Measurements from ENCODE around the gene PRRT1. TPM values are rescaled to one million over a fixed set of nuclear protein-coding genes. Genes with fewer than 3 reads are reported as not detected.

Gene PRRT1
- total and polyA plus RNA-seq, 2 experiments from 2014 or later: 0.10 to 4.0 TPM

DNA sequence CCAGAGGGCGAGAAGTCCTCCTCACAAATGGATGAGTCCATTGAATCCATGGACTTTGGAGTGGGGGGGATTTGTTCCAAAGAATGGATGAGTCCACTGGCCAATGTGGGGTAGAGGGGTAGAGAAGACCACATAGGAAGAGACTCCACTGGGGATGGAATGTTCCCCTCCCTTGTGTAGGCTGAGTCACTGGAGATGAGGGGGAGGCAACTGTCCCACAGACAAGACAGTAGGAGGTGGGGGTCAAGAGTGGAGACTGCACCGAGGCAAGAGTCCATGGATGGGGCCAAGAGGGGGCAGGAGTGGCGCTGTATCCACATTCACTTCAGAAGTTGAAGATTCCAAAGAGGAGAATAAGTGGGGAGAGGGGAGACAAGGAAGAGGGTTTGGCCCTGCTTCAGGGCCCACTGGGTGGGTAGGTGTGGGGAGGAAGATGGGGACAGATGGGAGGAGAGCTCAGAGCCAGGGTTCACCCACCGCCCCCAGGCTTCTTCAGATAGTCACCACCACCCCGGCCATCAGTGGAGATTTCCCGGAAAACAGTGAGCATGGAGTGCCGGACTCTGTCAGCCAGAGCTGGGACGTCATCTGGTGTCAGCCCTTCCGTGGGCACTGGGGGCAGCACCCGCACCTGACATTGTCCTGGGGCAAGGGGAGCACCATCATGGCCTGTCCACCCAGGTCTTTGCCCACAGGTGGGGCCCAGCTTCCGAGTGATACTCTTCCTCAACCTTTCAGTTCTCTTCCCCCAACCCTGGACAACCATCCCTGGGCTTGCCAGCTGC, 17.3 kb upstream of the PRRT1 start:
- Histone ChIP-seq H3K4me2 (no peak overlapping the region), H3K27me3 (no peaks in the 10 kb centered on the region), H3K36me3 (replicated peaks; ENCODE audit: insufficient read depth, low read depth) (no peaks in the 10 kb centered on the region), H3K79me2 (peaks cover 26% of the 10 kb centered on the region), H2AFZ (no peak overlapping the region), H3K9me3 (ENCODE audit: low read depth) (no peaks in the 10 kb centered on the region), H4K20me1 (ENCODE audit: insufficient read depth, poor library complexity, severe bottlenecking) (no peaks in the 10 kb centered on the region), H3K4me3 (no peak overlapping the region), H3K27ac (no peak overlapping the region), H3K4me1 (ENCODE audit: insufficient read depth) (peaks cover 5% of the 10 kb centered on the region), H3K9me2 (replicated peaks; ENCODE audit: insufficient read depth) (no peaks in the 10 kb centered on the region)
- TF ChIP-seq EZH2phosphoT487 (IDR thresholded peaks at IDR 0.05; ENCODE audit: low read depth, severe bottlenecking, unreplicated experiment): no peak
- TF ChIP-seq, protein P1, sequence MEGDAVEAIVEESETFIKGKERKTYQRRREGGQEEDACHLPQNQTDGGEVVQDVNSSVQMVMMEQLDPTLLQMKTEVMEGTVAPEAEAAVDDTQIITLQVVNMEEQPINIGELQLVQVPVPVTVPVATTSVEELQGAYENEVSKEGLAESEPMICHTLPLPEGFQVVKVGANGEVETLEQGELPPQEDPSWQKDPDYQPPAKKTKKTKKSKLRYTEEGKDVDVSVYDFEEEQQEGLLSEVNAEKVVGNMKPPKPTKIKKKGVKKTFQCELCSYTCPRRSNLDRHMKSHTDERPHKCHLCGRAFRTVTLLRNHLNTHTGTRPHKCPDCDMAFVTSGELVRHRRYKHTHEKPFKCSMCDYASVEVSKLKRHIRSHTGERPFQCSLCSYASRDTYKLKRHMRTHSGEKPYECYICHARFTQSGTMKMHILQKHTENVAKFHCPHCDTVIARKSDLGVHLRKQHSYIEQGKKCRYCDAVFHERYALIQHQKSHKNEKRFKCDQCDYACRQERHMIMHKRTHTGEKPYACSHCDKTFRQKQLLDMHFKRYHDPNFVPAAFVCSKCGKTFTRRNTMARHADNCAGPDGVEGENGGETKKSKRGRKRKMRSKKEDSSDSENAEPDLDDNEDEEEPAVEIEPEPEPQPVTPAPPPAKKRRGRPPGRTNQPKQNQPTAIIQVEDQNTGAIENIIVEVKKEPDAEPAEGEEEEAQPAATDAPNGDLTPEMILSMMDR (IDR thresholded peaks at IDR 0.05; ENCODE audit: poor library complexity): no peak
- TF ChIP-seq EZH2 (IDR thresholded peaks at IDR 0.05; ENCODE audit: borderline replicate concordance): no peak
- WGBS (ENCODE audit: low lambda C conversion rate, missing lambda C conversion rate): 92% methylated on average over 11 of the region's 11 CpGs
- DNase-seq (ENCODE audit: low spot score): no peak

DNA sequence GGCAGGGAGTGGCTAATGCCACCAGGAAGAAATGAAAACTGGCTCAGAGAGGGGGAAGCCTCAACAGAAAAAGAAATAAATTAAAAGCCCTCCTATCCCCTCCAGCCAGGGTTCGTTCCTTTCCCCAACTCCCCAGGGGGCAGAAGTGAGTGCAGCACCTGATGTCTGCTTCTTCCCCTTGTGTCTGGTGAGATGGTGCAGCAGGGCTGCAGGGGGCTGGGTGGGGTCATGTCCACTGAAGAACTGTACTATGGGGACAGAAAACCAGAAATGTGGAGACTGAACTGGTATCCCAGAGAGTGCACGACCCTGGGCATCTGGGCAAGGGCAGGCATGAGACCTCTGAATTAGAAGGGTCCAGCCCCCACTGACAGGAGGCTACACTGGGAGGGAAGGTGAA, 16.6 kb upstream of the PRRT1 start:
- Histone ChIP-seq H3K79me2 (peaks cover 19% of the 10 kb centered on the region), H3K4me3 (no peak overlapping the region), H3K27me3 (no peaks in the 10 kb centered on the region), H3K9me3 (ENCODE audit: low read depth) (no peaks in the 10 kb centered on the region), H3K4me1 (ENCODE audit: insufficient read depth) (peaks cover 5% of the 10 kb centered on the region), H2AFZ (no peak overlapping the region), H4K20me1 (ENCODE audit: insufficient read depth, poor library complexity, severe bottlenecking) (no peaks in the 10 kb centered on the region), H3K4me2 (no peak overlapping the region), H3K27ac (peak overlapping the region; percentile 67), H3K36me3 (replicated peaks; ENCODE audit: insufficient read depth, low read depth) (no peaks in the 10 kb centered on the region), H3K9me2 (replicated peaks; ENCODE audit: insufficient read depth) (no peaks in the 10 kb centered on the region)
- DNase-seq (ENCODE audit: low spot score): no peak
- no peak for TF ChIP-seq EZH2 (IDR thresholded peaks at IDR 0.05; ENCODE audit: borderline replicate concordance)
- TF ChIP-seq EZH2phosphoT487 (IDR thresholded peaks at IDR 0.05; ENCODE audit: low read depth, severe bottlenecking, unreplicated experiment): no peak
- TF ChIP-seq, protein P1 (IDR thresholded peaks at IDR 0.05; ENCODE audit: poor library complexity): no peak
- 83% methylated on average over 2 of the region's 2 CpGs for WGBS (ENCODE audit: low lambda C conversion rate, missing lambda C conversion rate)

DNA sequence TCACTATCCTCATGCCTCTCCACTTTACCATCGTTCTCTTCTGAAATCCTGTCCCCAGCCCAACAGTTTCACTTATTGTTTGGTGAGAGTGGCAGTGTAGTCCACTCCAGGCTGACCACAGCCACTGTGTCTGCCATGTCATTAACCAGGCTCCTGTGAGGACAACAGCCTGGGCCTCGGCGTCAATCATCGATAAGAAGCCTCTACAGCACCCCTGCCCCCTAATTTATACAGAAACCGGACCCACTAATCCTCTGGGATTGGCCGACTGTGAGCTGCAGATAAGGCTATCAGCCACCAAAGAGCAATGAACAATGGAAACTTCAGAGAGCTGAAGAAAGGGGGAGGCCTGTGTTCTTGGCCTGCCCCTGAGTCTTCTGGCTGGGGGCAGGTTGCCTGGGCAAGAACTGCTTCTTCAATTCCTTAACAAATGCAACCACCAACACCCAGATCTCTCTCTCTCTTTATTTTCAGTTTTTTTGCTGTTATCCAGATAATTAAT, 16.1 kb upstream of the PRRT1 start:
- H3K4me3 ChIP-seq: no peak overlapping the region
- 52% methylated on average over 6 of the region's 6 CpGs for WGBS (ENCODE audit: low lambda C conversion rate, missing lambda C conversion rate)
- H2AFZ ChIP-seq: no peak overlapping the region
- H3K4me1 ChIP-seq (ENCODE audit: insufficient read depth): peaks cover 5% of the 10 kb centered on the region
- H3K27me3 ChIP-seq: no peaks in the 10 kb centered on the region
- peaks cover 16% of the 10 kb centered on the region for H3K79me2 ChIP-seq
- H3K9me3 ChIP-seq (ENCODE audit: low read depth): no peaks in the 10 kb centered on the region
- DNase-seq (ENCODE audit: low spot score): no peak
- no peaks in the 10 kb centered on the region for H3K9me2 ChIP-seq (replicated peaks; ENCODE audit: insufficient read depth)
- H4K20me1 ChIP-seq (ENCODE audit: insufficient read depth, poor library complexity, severe bottlenecking): no peaks in the 10 kb centered on the region
- TF ChIP-seq, protein P1 (IDR thresholded peaks at IDR 0.05; ENCODE audit: poor library complexity): no peak
- TF ChIP-seq EZH2phosphoT487 (IDR thresholded peaks at IDR 0.05; ENCODE audit: low read depth, severe bottlenecking, unreplicated experiment) (no peak), EZH2 (IDR thresholded peaks at IDR 0.05; ENCODE audit: borderline replicate concordance) (no peak)
- H3K27ac ChIP-seq: peak overlapping the region; percentile 67
- H3K4me2 ChIP-seq: no peak overlapping the region
- no peaks in the 10 kb centered on the region for H3K36me3 ChIP-seq (replicated peaks; ENCODE audit: insufficient read depth, low read depth)
